Mucosa of rectum (tissue), 2 donors: ENCODE results near the gene ZDHHC1.

ENCODE experiments used
- H3K27ac ChIP-seq, 2 donors: one replicate each; pipeline ENCODE4 v1.7.0; 2013; ENCODE audit warnings: inconsistent platforms in 2 of 2, low read depth in 2 of 2, low read length in 2 of 2
- H3K27me3 ChIP-seq, 2 donors: one replicate each; pipeline ENCODE4 v1.7.0; 2013; ENCODE audit warnings: low read length in 2 of 2; ENCODE audit not compliant: control insufficient read depth in 2 of 2, insufficient read depth in 2 of 2
- H3K36me3 ChIP-seq, 2 donors: one replicate each; pipeline ENCODE4 v1.7.0; 2013; ENCODE audit warnings: low read length in 2 of 2; ENCODE audit not compliant: control insufficient read depth in 2 of 2, insufficient read depth in 2 of 2
- H3K4me1 ChIP-seq, 2 donors: one replicate each; pipeline ENCODE4 v1.7.0; 2013; ENCODE audit warnings: low read length in 2 of 2, mild to moderate bottlenecking in 1 of 2; ENCODE audit not compliant: control insufficient read depth in 2 of 2, insufficient read depth in 2 of 2
- H3K4me3 ChIP-seq, 2 donors: one replicate each; pipeline ENCODE4 v1.7.0; 2013; ENCODE audit warnings: low read length in 2 of 2
- H3K9ac ChIP-seq, 2 donors: one replicate each; pipeline ENCODE4 v1.7.0; 2013; ENCODE audit warnings: low read length in 2 of 2, low read depth in 1 of 2, mild to moderate bottlenecking in 1 of 2
- H3K9me3 ChIP-seq, 2 donors: one replicate each; pipeline ENCODE4 v1.7.0; 2013; ENCODE audit warnings: low read length in 2 of 2; ENCODE audit not compliant: control insufficient read depth in 2 of 2
- donor health status: healthy.
- donor health status: Normal muscosa, but diverticular disease.

Gene ZDHHC1

DNA sequence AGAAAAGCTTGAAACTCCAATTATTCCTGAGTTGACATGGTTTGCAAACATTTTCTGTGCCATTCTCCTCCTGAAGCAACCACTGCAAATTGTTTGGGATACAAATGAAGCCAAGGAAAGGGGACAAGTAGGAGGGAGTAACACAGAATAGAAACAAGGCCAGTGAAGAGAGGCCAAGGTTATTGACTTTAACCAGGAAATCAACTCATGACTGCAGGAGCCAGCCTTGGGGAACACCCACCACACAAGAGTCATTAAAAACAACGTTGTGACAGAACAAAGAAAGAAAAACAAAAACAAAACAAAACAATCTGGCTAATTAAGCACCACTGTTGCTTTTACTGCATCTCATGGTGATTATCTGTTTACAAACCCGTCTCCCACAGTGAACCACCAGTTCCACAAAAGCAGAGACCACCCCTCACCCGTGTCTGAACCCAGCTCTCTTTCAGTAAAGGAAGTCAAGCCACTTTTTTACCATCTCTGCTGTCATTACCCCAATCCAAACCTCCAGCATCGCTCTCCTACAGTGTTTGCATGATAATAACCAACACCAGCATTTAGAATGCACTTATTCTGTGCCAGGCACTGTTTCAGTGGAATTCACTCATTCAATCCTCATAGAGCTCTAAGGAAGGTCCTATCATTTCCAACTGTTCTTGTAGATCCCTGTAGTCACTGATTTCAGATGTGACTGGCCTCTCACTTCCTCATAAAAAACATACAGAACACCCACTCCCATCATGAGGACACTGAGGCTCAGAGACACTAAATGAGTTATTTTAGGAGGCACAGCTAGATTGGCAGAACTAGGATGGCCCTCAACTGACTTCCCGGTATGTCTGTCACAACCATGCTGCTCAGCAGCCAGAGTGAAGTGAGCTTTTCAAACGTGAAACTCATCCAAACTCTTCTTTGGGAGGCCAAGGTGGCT, 2.0 kb downstream of the ZDHHC1 start:
- no peaks in the 10 kb centered on the region for H3K9me3 ChIP-seq
- no peak overlapping the region for H3K4me3 ChIP-seq
- no peaks in the 10 kb centered on the region for H3K36me3 ChIP-seq
- H3K27ac ChIP-seq: peak overlapping the region; percentile 6 to 55
- H3K9ac ChIP-seq: no peak overlapping the region
- H3K27me3 ChIP-seq: no peaks in the 10 kb centered on the region
- peaks cover 3 to 11% of the 10 kb centered on the region in 2 donors for H3K4me1 ChIP-seq

GRCh38 chr16:67412294-67412693, 4.0 kb downstream of the ZDHHC1 start:
- H3K36me3 ChIP-seq: no peaks in the 10 kb centered on the region
- H3K4me3 ChIP-seq: no peak overlapping the region
- H3K4me1 ChIP-seq: peaks cover 3 to 12% of the 10 kb centered on the region in 2 donors
- no peak overlapping the region for H3K27ac ChIP-seq
- H3K9ac ChIP-seq: no peak overlapping the region
- no peaks in the 10 kb centered on the region for H3K9me3 ChIP-seq
- H3K27me3 ChIP-seq: no peaks in the 10 kb centered on the region

GRCh38 chr16:67411339-67411738, 4.9 kb downstream of the ZDHHC1 start:
- Histone ChIP-seq H3K27me3 (no peaks in the 10 kb centered on the region), H3K4me3 (no peak overlapping the region), H3K27ac (no peak overlapping the region), H3K36me3 (no peaks in the 10 kb centered on the region), H3K9me3 (no peaks in the 10 kb centered on the region), H3K9ac (no peak overlapping the region), H3K4me1 (peaks cover 0 to 14% of the 10 kb centered on the region in 2 donors)

- H3K9ac ChIP-seq: no peak overlapping the region
- H3K4me1 ChIP-seq: peaks cover 5 to 23% of the 10 kb centered on the region in 2 donors
- H3K27ac ChIP-seq: no peak overlapping the region
- no peak overlapping the region for H3K4me3 ChIP-seq
- no peaks in the 10 kb centered on the region for H3K36me3 ChIP-seq
- H3K27me3 ChIP-seq: no peaks in the 10 kb centered on the region
- H3K9me3 ChIP-seq: no peaks in the 10 kb centered on the region
Measured at GRCh38 chr16:67409631-67410030, 6.6 kb downstream of the ZDHHC1 start.

- Histone ChIP-seq H3K4me3 (no peak overlapping the region), H3K27ac (no peak overlapping the region), H3K9ac (no peak overlapping the region), H3K27me3 (no peaks in the 10 kb centered on the region), H3K4me1 (peaks cover 14 to 29% of the 10 kb centered on the region in 2 donors), H3K36me3 (no peaks in the 10 kb centered on the region), H3K9me3 (no peaks in the 10 kb centered on the region)
Measured at GRCh38 chr16:67407788-67408452, 8.4 kb downstream of the ZDHHC1 start.

DNA sequence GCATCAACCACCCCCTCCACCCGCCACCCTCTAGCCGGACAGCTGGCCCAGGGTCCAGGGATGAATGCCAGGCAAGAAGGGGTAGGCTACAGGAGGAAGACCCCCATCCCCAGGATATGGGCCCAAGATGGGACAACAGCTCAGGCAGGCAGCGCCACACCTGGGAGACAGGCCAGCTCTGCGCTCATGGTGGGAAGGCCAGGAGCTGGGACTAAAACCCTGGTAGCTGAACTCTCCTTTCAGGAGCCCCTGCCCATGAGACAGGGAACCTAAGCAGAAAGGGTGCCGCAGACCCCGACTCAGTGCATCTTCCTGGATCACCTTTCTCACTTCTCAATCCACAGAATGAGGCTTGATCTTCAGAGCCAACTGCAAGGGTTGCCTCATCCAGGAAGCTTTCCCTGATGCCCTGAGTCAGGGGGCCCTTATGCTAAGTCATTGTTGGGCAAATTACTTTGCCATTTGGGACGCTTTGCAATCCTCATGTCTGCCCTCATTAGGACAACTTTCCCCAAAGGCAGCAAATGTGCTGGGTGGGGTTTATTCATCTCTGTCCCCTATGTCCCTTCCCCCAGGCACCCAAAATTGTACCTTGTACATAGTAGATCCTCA, 9.0 kb downstream of the ZDHHC1 start:
- Histone ChIP-seq H3K27ac (peak overlapping the region; percentile 40 to 56), H3K4me3 (no peak overlapping the region), H3K4me1 (peaks cover 14 to 31% of the 10 kb centered on the region in 2 donors), H3K27me3 (no peaks in the 10 kb centered on the region), H3K36me3 (no peaks in the 10 kb centered on the region), H3K9me3 (no peaks in the 10 kb centered on the region), H3K9ac (peak overlapping the region in 1 of 2 donors; percentile 24)

GRCh38 chr16:67406111-67406971, 9.9 kb downstream of the ZDHHC1 start:
- H3K27me3 ChIP-seq: no peaks in the 10 kb centered on the region
- H3K9ac ChIP-seq: peak overlapping the region in 1 of 2 donors; percentile 24
- H3K4me3 ChIP-seq: no peak overlapping the region
- no peaks in the 10 kb centered on the region for H3K36me3 ChIP-seq
- peaks cover 14 to 31% of the 10 kb centered on the region in 2 donors for H3K4me1 ChIP-seq
- H3K27ac ChIP-seq: peak overlapping the region; percentile 40 to 56
- no peaks in the 10 kb centered on the region for H3K9me3 ChIP-seq

GRCh38 chr16:67405336-67405735, 10.9 kb downstream of the ZDHHC1 start:
- Histone ChIP-seq H3K9me3 (no peaks in the 10 kb centered on the region), H3K27me3 (no peaks in the 10 kb centered on the region), H3K27ac (peak overlapping the region; percentile 94 to 95), H3K4me3 (no peak overlapping the region), H3K36me3 (no peaks in the 10 kb centered on the region), H3K9ac (peak overlapping the region; percentile 27 to 39), H3K4me1 (peaks cover 14 to 31% of the 10 kb centered on the region in 2 donors)

- Histone ChIP-seq H3K9ac (peak overlapping the region; percentile 27 to 74), H3K36me3 (no peaks in the 10 kb centered on the region), H3K27ac (peak overlapping the region; percentile 94 to 95)
Measured at GRCh38 chr16:67404740-67405226, 11.5 kb downstream of the ZDHHC1 start.

More at GRCh38 chr16:67404740-67405226, 11.5 kb downstream of the ZDHHC1 start:
- H3K4me1 ChIP-seq: peaks cover 14 to 31% of the 10 kb centered on the region in 2 donors
- H3K9me3 ChIP-seq: no peaks in the 10 kb centered on the region
- H3K27me3 ChIP-seq: no peaks in the 10 kb centered on the region
- H3K4me3 ChIP-seq: no peak overlapping the region
